Hematopoietic multipotent progenitor cell treated with erythropoietin and hydrocortisone succinate and interleukin-3 and kit ligand, for 4 days (in vitro differentiated cells): ENCODE measurements around the gene ATP13A5.
A peak's percentile ranks its signal among the peaks of the same experiment; 100 is the strongest.

Experiments used
- DNase-seq: peaks from one replicate; pipeline ENCODE4 v3.0.0-alpha.2; 2015

ATP13A5 gene, protein sequence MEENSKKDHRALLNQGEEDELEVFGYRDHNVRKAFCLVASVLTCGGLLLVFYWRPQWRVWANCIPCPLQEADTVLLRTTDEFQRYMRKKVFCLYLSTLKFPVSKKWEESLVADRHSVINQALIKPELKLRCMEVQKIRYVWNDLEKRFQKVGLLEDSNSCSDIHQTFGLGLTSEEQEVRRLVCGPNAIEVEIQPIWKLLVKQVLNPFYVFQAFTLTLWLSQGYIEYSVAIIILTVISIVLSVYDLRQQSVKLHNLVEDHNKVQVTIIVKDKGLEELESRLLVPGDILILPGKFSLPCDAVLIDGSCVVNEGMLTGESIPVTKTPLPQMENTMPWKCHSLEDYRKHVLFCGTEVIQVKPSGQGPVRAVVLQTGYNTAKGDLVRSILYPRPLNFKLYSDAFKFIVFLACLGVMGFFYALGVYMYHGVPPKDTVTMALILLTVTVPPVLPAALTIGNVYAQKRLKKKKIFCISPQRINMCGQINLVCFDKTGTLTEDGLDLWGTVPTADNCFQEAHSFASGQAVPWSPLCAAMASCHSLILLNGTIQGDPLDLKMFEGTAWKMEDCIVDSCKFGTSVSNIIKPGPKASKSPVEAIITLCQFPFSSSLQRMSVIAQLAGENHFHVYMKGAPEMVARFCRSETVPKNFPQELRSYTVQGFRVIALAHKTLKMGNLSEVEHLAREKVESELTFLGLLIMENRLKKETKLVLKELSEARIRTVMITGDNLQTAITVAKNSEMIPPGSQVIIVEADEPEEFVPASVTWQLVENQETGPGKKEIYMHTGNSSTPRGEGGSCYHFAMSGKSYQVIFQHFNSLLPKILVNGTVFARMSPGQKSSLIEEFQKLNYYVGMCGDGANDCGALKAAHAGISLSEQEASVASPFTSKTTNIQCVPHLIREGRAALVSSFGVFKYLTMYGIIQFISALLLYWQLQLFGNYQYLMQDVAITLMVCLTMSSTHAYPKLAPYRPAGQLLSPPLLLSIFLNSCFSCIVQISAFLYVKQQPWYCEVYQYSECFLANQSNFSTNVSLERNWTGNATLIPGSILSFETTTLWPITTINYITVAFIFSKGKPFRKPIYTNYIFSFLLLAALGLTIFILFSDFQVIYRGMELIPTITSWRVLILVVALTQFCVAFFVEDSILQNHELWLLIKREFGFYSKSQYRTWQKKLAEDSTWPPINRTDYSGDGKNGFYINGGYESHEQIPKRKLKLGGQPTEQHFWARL

DNA sequence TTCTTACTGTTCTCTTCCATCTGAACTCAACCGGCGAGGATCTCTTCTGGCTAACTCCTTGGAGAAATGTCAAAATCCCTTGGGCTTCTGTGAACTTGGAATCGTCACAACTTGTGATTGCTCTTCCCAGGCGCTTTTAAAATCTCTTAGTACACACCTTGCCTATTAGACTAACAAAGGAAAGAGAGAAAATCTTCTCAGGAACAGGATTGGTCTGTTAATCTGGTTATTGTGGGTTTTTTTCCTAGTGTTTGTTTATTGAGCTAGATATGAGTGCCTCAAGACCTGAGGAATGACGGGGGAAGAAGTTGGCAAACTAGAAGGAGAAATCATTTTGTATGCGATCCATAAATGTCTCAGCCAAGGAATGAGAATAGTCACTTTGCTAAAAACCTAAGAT lies at the start of gene ATP13A5:
Gene ATP13A5, minus strand, starts transcription at position 48 of the 400 bp plus-strand sequence. Its CDS starts 28 bp downstream, at position 20.
- DNase-seq, result no peak

DNA sequence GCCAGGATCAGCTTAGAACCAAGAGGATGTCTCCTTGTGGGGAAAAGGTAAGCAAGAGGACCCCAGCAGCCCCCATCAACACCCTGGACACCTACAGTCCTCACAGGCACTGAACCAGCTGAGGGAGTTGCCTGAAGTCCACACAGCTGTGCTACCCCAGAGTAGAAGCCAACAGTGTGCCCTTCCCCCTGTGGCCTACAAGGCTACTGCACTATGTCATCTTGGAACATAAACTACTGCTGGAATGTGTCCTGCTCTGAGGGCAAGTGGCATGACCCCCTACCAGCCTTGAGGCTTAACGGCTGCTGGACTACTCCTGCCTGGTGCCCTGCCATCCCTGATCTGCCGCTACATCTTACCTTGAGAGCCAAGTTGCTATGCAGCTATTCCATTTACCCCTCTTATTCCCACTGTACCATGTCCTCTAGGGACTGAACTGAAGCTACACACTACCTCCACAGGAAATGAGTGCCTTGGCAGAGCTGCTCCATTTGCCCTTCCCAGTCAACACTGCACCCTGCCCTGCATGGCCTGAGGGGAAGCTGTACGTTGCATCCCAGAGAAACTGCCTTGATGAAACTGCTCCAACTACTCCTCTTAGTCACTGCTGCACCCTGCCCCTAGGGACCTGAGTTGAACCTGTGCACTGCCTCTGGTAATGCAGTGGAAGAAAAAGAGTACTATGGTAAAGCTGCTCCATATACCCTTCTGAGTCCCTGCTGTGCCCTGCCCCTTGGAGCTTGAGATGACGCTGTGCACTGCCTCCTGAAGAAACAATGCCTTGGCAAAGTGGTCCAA lies 40.2 kb upstream of the ATP13A5 start:
- no peak for DNase-seq

DNA sequence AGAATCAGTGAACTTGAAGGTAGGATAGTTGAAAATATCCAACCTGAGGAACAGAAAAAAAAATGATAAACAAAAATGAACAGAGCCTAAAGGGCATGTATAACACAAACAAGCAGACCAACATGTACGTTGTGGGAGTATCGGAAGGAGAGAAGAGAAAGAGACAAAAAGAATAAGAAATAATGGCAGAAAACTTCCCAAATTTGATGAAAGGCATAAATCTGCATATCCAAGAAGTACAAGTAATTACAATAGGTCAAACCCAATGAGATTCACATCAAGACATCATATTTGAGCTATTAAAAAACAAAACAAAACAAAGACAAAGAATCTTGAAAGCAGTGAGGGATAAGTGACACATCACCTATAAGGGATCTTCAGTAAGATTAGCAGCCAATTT lies 38.1 kb upstream of the ATP13A5 start:
- DNase-seq, result no peak

DNA sequence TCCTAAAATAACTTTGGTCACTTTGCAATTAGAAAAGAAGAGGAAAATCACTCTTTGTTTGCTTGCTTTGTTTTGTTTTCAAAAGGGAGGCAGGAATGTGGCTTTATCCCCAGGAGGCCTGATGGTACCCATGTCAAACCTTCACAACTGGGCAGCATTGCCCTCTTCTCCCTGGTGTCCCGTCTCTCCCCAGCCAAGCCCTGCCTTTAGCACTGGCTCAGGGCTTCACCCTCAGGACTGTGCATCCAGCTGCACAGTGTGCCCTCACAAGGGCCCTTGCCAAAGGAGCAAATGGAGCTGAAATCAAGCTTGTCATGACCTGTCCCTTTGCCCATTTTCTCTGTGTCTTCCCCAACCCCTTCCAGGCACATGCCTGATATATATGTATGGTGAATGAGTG lies 29.1 kb upstream of the ATP13A5 start:
- no peak for DNase-seq

DNA sequence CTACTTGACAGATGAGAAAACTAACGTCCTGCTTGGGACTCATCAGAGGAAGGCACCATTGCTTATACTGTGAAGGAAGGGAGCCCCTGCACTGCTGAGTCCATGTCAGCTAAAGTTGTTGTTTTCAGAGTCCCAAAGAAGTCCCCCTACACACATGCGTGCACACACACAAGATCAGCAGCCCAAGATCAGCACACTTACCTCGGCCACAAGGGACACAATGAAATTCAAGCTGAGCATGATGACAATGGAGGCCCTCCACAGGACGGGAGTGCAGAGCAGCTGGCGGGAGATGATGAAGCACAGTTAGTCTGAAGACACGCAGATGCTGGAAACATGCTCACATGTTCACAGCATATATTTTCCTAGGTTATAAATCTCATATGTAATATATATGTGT lies 28.6 kb upstream of the ATP13A5 start:
- no peak for DNase-seq

DNA sequence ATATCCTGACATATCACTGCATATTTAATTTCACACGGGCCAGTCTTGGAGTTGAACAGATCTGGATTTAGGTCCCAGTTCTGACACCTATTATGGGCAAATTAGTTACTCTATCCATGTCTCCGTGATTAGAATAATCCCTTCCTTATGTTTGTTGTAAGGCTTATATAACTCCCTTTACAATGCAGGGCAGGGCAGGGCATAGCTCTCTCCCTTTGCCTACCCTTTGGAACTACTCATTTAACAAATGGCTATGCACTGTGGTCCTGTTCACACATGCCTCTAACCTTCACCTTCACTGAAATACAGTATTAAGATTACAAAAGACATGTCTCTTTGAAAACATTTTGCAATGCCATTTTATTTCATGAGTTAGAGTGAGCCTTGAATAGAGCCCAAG lies 24.8 kb upstream of the ATP13A5 start:
- DNase-seq, result no peak

DNA sequence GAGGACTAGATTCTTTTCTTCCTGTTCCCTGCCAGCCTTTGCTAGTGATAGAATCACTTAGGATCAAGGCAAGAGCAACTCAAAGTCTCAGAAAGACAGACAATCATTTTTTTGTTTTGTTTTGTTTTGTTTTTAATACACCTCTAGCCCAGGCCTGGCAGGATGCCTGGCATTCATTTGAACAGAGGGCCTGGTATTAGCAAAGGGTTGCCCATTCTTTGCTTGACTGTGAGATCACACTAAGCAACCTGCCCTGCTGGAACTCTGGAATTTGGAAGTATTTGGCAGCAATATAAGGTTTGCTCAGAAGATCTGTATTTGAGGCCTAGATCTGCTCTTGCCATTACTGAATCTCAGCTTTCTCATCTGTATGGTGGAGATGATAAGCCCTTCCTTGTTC lies 21.8 kb upstream of the ATP13A5 start:
- no peak for DNase-seq

DNA sequence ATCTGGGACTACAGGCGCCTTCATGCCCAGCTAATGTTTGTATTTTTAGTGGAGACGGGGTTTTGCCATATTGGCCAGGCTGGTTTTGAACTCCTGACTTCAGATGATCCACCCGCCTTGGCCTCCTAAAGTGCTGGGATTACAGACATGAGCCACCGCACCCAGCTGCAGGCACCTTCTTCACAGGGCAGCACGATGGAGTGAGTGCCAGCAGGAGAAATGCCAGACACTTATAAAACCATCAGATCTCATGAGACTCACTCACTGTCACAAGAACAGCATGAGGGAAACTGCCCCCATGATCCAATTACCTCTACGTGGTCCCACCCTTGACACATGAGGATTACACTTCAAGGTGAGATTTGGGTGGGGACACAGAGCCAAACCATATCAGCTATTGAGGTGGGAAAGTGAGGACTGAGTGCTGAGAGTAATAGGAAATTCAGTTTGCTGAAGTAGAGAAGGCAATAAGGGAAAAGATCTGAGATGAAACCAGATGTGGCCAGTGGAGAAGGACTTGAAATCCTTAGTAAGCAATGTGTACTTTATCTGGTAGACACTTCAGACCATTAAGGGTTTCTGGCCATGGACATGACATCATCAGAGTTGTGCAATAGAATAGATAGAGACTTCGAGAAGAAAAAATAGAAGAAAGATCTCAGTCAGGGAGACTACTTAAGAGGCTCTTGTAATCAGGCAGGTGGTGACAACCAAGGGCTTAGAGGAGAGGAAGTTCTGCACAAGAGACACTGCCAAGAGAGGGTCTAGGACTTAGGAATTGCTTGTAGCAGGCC lies 18.1 kb upstream of the ATP13A5 start:
- peak; percentile 5 for DNase-seq

DNA sequence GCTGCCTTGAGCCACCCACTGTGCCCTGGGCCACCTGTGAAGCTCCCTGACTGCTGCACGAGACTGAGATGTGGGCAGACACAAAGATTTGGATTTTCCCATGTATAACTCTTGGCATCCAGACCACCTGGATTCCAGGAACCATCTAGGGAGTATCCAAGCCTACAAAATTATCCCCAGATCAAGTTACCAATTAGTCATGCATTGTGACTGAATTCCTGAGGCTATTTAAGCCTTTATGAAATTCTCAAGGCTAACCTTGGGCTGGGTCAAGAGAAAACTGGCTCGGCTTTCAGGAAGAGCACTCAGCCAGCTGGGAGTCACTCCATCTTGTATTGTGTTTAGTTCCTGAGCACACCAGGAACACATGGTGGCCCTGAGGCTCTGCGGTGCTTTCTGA lies 13.3 kb upstream of the ATP13A5 start:
- no peak for DNase-seq

DNA sequence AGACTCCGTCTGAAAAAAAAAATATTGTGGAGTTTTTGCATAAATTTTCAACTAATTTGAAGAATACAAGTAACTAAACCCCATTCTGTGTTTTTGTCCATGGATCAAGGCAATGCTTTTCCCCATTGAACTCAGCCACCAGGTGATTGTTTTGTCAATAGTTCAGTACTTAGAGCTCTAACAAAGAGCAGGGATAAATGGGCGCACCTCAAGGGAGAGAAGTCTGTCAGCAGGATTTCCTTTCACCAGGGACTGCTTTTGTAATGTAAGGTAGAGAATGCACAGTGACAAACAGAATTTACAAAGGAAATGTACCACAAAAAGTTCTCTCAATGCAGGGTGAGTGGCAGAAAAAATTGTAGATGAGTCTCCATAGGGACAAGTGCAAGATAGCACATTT lies 10.8 kb upstream of the ATP13A5 start:
- DNase-seq, result no peak

DNA sequence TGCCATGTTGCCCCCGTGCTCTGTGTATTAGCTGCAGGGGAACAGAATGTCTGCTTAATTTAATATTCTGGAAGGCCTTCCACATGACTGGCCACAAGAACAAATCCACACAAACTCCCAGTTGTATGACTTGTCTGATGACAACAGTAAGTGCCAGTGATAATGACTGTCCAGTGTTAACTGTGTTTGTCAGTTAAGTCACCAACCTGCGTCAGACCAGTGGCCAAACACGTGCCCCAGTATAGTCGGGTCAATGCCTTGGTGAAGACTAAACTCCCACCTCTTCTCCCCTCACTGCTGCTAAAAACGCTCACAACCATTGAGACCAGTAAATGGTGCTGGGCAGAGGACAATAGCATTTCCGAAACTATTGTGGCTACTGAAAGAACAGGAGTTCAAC lies 9.8 kb upstream of the ATP13A5 start:
- no peak for DNase-seq

DNA sequence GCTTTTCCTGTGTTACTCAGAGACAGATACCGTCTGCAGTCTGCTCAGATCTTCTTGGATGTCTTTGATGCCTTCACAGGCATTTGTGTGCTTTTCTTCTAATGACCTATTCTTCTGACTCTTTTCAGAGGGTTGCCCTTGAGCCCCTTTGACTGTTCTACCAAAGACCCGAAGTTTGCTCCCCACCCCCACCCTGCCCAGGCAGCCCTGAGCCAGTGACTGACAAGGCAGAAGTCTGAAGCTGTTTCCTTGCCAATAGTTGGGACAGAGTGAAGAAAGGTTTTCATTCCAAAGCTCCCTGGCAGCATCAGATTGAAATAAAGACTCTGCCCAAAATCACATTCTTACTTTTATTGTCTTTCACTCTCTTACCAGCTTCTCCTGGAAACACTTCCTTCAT lies 9.0 kb upstream of the ATP13A5 start:
- no peak for DNase-seq

DNA sequence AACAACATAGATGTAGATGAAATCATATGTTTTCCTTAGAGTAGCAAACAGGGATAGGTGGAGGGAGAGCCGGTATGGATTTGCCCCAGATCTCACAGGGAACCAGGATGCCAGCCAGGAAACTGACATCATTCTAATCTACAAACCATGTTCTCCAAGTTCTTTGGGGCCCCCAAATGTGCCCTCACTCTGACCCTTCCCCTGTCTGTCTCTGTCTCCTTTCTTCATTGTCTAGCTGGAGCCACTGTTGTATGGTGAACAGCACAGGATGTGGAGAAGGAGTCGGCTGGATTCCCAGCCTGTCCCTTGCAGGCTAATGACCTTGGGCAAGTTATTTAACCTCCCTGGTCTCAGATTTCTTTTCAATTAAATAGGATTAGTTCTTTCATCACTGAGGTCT lies 962 bp downstream of the ATP13A5 start:
- DNase-seq, result no peak

DNA sequence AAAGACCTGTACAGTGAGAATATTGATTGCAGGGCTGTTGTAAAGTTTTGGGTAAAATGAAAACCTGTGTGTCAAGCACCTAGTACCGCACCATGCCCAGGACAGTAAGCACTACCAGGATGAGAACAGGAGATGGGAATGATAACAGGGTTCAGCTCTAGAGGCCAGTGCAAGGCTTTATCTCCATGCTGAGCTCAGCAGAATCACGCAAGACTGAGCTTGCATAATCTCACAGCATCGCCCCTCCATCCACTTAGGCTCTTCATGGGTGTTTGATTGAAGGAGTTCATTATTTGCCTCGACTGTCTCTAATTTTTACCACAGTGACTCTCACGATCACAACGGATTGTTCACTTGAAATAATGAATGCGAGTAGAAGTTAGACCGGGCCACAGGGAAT lies 2.9 kb downstream of the ATP13A5 start:
- no peak for DNase-seq

DNA sequence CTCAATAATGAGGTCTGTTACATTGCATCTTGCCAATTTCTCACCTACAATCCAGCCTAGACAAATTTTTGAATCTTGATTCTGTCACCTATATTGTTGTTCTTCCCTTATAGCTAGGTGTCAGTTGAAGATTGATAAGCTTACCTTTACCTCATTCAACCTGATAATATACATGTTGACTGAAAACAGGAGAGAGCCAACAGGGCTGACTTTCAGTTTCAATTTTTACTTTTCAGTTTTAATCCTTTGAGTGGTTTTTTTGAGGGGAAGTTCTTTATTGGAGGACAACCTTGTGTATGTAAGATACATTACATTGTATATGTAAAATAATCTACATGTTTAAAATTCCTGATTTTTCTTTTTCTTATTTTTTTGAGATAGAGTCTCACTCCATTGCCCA lies 5.8 kb downstream of the ATP13A5 start:
- DNase-seq, result no peak

DNA sequence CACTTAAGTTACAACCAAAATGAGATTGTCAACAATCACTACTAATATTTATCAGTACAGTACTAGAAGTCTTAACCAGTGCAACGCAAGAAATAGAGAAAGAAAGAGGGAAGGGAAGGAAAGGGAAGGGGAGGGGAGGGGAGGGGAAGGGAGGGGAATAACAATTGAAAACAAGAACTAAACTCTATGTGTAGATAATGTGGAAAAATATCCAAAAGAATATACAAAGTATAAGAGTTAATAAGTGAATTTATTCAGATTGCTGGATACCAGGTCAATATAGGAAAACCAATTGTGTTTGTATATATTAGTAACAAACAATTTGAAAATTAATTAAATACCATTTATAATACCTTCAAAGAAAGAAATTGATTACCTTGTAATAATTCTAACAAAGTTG lies 10.7 kb downstream of the ATP13A5 start:
- DNase-seq, result no peak

DNA sequence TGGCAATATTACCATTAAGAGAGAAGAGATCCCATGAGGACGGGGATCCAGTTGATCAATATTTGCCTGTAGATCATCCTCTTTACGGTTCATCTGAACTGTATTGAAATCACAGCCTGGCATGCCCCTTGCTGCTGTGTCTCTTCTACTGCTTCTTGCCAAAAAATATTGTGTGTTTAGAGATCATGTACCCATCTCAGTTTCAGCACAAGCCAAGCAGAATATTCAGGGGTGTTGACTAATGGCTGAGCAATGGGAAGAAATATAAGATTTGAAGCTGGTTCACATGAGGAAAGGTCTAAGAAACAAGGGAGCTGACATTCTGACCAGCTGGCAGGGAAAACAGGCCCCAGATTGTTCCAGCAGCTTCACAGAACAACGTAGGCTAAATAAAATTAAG lies 21.3 kb downstream of the ATP13A5 start:
- no peak for DNase-seq

DNA sequence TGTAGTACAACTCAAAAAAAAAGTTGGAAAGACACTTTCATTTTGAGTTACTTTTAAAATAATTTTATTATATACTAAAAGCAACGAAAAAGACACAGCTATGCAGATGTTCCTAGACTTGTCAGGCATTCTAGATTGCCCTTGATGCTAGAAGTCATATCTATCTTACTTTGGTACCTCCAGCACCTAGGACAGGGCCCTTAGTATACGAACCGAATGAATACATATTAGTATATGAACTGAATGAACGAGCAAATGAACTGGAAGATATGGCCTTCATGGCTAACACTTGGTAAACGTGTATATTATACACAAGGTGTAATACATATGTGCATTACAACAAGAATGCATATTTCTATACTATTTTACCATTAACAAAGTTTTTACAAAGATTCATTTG lies 24.1 kb downstream of the ATP13A5 start:
- DNase-seq, result no peak

DNA sequence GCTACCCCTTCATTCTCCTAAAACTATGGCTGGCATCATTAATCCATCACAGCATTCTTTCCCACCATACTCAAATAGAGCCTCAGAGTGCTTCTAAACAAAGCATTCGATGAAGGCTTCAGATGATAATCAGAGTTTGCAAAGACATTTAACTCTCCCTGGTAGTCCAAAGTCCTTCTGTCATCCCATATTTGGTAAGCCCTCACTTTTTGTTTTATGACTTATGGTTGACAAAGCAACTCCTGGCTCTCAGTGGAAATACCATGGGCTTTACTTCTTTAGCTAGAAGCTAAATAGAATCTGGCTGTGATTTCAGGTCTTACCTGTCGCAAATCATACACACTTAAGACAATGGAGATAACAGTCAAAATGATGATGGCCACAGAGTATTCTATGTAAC lies 27.8 kb downstream of the ATP13A5 start:
- no peak for DNase-seq

DNA sequence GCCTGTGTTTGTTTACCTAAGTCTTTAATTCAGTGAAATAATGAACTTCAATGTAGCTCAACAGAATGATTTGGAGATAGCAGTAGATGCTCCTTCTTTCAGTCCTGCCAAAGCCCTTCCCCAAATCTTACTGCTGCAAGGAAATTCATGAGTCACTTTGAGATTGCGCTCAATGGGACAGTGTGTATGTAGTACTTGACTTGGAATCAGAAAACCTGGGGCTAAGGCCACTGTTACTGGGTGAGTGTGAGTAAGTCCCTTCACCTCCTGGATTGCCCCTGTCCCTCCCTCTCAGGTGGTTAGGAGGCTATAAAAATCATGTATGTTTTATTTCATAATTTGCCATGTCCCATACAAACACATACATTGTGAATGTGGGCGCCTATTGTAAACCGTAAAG lies 29.9 kb downstream of the ATP13A5 start:
- DNase-seq, result no peak
